ENCODE measurements around the gene LMO1.

LMO1 gene

GRCh38 chr11:8234425-8234821 lies 29.3 kb downstream of the LMO1 start:
- Histone ChIP-seq H3K27ac (replicated peaks) (no peak overlapping the region), H3K27me3 (ENCODE audit: insufficient read depth, poor library complexity, severe bottlenecking) (no peaks in the 10 kb centered on the region), H3K4me3 (replicated peaks; ENCODE audit: insufficient read depth, low read length) (no peak overlapping the region)
- TF ChIP-seq SPI1 (IDR thresholded peaks at IDR 0.05; ENCODE audit: borderline replicate concordance, low read depth), result no peak
- DNase-seq (ENCODE audit: low read depth in 1 of 2, low spot score in 1 of 2), result no peak

GRCh38 chr11:8233691-8234424 lies 29.8 kb downstream of the LMO1 start:
- no peak for DNase-seq (ENCODE audit: low read depth in 1 of 2, low spot score in 1 of 2)
- no peak overlapping the region for H3K27ac ChIP-seq (replicated peaks)
- no peaks in the 10 kb centered on the region for H3K27me3 ChIP-seq (ENCODE audit: insufficient read depth, poor library complexity, severe bottlenecking)
- H3K4me3 ChIP-seq (replicated peaks; ENCODE audit: insufficient read depth, low read length), result no peak overlapping the region
- TF ChIP-seq SPI1 (IDR thresholded peaks at IDR 0.05; ENCODE audit: borderline replicate concordance, low read depth) (no peak), GABPA (IDR thresholded peaks at IDR 0.05; ENCODE audit: low read depth) (no peak), REST (IDR thresholded peaks at IDR 0.05; ENCODE audit: insufficient replicate concordance, low read depth) (no peak), POLR2AphosphoS5 (IDR thresholded peaks at IDR 0.05; ENCODE audit: low read depth) (no peak), CTCF (IDR thresholded peaks at IDR 0.05; ENCODE audit: insufficient read depth, low read length) (no peak)

GRCh38 chr11:8232849-8233606 lies 30.6 kb downstream of the LMO1 start:
- H3K4me3 ChIP-seq (replicated peaks; ENCODE audit: insufficient read depth, low read length), result no peak overlapping the region
- H3K27me3 ChIP-seq (ENCODE audit: insufficient read depth, poor library complexity, severe bottlenecking), result no peaks in the 10 kb centered on the region
- TF ChIP-seq CTCF (IDR thresholded peaks at IDR 0.05; ENCODE audit: insufficient read depth, low read length), result no peak
- TF ChIP-seq REST (IDR thresholded peaks at IDR 0.05; ENCODE audit: insufficient replicate concordance, low read depth), result no peak
- no peak for TF ChIP-seq GABPA (IDR thresholded peaks at IDR 0.05; ENCODE audit: low read depth)
- TF ChIP-seq SPI1 (IDR thresholded peaks at IDR 0.05; ENCODE audit: borderline replicate concordance, low read depth), result no peak
- TF ChIP-seq POLR2AphosphoS5 (IDR thresholded peaks at IDR 0.05; ENCODE audit: low read depth), result no peak
- H3K27ac ChIP-seq (replicated peaks), result no peak overlapping the region
- DNase-seq (ENCODE audit: low read depth in 1 of 2, low spot score in 1 of 2), result no peak

- no peak for DNase-seq (ENCODE audit: low read depth in 1 of 2, low spot score in 1 of 2)
- no peak overlapping the region for H3K27ac ChIP-seq (replicated peaks)
- no peak overlapping the region for H3K4me3 ChIP-seq (replicated peaks; ENCODE audit: insufficient read depth, low read length)
- TF ChIP-seq REST (IDR thresholded peaks at IDR 0.05; ENCODE audit: insufficient replicate concordance, low read depth), result no peak
- TF ChIP-seq SPI1 (IDR thresholded peaks at IDR 0.05; ENCODE audit: borderline replicate concordance, low read depth), result no peak
- no peak for TF ChIP-seq GABPA (IDR thresholded peaks at IDR 0.05; ENCODE audit: low read depth)
- no peak for TF ChIP-seq POLR2AphosphoS5 (IDR thresholded peaks at IDR 0.05; ENCODE audit: low read depth)
- TF ChIP-seq CTCF (IDR thresholded peaks at IDR 0.05; ENCODE audit: insufficient read depth, low read length), result no peak
- H3K27me3 ChIP-seq (ENCODE audit: insufficient read depth, poor library complexity, severe bottlenecking), result no peaks in the 10 kb centered on the region
Observed at GRCh38 chr11:8232414-8232813, 31.3 kb downstream of the LMO1 start.

Measured in HL-60 (cell line).